EH (cell line): ENCODE results near the gene GLG1.

Experiments
- DNase-seq: peaks from one replicate; pipeline ENCODE4 v3.0.0-alpha.2; 2015; ENCODE audit warnings: low read depth

Gene GLG1

DNA sequence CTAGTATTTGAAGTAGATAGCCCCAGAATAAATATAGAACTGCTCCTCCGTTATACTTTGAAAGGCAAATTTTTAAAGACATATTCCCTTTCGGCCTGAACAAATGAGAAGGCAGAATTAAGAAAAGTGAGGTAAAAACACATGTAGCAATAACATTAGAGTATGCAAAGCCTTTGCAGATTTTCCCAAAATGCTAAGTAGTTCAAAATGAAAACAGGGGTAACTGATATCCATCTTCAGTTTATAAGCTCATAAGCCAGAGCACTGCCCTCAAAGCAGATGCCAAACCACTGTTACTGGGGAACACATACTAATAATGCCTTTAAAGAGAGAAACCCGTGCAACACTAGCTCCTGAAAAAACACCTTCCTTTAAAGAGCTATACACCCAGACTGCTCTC lies 134.4 kb downstream of the GLG1 start:
- DNase-seq: no peak

GRCh38 chr16:74472010-74472409 lies 134.9 kb downstream of the GLG1 start:
- DNase-seq: no peak

- no peak for DNase-seq
These were observed 136.9 kb downstream of the GLG1 start for GRCh38 chr16:74469946-74470478.

DNA sequence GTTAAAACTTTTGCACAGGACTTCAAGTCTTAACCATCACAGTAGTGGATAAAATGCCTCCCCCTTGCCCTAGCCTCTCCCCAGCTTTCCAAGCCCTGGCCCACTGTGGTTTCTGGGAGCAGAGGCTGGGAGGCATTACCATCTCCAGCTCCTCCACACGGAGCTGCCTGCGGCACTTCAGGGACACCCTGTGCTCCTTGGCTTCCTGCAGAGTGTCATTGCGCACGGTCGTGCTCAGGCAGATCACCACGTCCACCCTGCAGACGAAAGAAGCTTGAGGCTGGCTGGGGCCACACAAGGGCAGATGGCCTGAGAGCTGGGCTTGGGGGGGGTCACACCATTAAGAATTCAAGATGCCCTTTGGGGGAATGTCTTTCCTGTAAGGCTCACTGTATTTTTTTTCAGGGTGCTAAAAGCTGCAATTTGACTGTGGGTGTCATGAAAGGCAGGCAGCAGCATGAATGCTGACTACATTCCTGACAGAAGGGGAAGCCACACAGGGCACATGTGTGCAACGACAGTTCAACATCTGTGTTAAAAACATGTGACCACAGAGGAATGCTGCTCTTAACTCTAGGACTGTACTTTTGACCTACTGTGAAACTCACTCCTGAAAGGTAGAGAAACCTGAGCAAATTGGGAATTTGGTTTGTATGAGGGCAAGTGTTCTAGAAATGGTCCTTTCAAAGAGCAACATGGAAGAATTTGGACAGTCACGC lies 137.9 kb downstream of the GLG1 start:
- DNase-seq: no peak

- DNase-seq: no peak
These were observed 140.0 kb downstream of the GLG1 start for GRCh38 chr16:74466872-74467271.

GRCh38 chr16:74465851-74466685 lies 140.8 kb downstream of the GLG1 start:
- no peak for DNase-seq

DNA sequence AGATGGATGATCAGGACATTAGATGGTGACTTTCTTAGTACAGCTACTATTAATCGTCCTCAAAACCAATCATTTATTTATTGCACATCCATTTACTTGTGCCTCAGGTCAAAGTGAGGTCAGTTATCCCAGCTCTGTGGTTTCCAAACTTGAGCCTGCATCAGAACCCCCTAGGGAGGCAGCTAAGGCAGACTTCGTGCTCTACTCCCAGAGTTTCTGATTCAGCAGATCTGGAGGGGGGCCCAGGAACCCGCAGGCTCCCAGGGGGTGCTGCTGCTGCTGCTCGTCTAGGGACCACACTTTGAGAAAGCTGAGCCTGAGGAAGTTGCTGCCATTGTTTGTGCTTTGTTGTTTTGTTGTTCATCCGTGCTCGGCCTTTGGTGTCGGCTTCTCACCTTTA lies 141.6 kb downstream of the GLG1 start:
- DNase-seq: no peak

- no peak for DNase-seq
These were observed 143.0 kb downstream of the GLG1 start for GRCh38 chr16:74463888-74464287.

- no peak for DNase-seq
These were observed 144.6 kb downstream of the GLG1 start for GRCh38 chr16:74462361-74462760.

- DNase-seq: no peak
These were observed 145.1 kb downstream of the GLG1 start for GRCh38 chr16:74461826-74462225.

- no peak for DNase-seq
These were observed 146.4 kb downstream of the GLG1 start for GRCh38 chr16:74460542-74460941.

DNA sequence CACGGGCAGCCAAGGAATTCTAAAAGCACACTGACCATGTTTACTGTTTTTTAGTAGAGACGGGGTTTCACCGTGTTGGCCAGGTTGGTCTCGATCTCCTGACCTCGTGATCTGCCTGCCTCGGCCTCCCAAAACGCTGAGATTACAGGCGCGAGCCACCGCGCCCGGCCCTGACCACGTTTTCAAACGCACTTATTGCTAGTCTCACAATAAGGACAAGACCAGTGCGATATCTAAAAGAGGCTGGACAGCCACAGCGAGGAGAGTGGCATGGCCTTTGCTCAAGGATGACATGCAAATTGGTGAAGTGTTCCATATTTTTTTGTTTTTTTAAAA lies 150.7 kb downstream of the GLG1 start:
- DNase-seq: no peak

DNA sequence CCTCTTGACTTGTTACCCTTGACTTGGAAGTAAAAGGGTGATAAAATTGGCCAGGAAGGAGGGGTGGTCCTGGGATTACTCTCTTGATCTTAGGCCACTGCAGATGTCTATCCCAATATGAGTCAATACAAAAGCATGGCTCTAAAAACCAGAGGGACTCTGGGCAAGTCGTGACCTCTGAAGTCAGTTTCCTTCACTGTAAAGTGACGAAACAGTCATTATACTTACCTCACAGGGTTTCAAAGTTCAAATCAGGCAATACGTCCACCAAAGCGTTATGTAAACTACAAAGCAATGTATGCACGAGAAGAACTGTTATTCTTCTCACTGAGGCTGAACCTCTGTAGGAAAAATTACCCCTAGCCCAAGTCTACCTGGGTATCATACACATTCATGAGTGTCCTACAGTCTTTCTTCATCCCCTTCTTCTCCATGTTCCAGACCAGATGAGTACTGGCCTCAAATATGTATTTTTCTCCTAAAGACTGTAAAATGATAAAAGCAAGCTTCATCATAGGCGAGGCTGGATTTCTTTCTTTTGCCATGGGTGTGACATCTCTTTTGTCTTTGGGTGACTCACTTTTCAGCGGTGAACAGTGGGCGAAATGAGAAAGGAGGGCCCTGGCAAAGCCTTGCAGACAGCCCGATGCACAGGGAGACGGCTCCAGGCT lies 151.2 kb downstream of the GLG1 start:
- peak; percentile 50 for DNase-seq

GRCh38 chr16:74455213-74455612 lies 151.7 kb downstream of the GLG1 start:
- DNase-seq: no peak

DNA sequence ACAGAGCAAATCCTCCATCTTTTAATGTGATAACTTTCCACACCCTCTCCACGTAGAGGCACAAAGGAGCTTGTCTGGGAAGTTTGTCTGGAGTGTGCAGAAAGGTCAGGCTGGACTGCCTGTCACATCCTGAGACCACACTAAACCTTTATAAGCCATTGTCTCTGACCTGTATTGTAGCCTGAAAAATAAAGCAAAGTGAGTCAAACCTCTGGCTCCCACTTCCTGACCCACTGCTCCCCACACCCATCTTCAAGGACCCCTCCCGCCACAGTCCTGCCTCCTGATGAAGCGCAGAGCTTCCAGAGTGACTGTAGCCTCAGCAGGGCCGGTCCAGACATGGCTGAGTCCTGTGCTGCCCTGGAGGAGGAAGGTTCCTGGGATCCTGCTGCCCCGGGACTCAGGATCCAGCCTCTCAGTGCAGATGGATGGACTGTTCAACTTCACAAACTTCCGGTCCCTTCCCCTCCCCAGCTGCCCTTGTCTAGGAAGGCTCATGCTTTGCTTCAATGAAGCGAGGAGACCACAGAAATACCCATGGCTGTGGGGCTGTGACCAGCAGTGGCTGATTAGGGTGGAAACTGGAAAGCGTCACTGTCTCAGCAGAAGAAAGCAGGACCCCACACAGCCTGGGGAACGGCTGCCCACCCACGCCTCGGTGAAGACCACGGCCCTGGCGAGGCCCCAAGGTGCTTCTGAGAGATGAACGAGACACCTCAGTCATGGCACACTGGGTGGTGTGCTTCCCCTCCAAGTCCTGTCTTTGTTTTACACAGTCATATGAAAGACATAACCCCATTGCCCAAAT lies 154.8 kb downstream of the GLG1 start:
- DNase-seq: no peak

DNA sequence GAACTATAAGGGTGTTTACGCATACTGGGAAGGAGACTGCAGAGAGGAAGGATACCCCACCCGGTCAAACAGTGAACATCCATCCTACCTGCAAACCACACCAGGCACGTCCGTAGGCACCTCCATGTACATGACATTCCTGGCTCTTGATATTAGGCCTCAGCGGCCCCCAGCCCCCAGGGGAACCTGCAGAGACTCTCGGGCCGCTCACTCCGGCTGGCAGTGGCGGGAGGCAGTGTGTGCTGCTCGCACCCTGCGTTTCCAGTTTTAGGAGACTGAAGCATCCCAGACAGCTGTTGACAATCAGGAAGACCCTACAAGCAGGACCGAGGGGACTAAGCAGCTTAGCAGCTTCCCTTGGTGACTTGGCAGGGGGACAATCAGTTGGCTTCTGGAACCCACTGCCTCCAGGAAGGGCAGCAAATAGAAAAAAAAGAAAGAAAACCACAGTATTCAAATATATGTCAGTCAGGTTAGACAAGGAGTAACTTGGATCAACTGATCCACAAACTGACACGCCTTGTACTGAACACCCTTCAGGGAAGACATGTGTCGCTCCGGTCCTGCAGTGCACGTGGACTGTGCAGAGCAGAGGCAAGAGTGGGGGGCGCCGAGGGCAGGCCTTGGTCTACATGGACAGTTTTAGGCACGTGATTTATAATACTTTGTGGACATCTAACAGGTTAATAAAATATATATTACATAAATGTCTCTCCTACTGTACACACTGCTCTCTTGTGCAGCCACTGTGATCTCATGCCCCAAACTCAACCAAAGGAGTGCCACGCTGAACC lies 155.8 kb downstream of the GLG1 start:
- DNase-seq: no peak

- peak; percentile 21 for DNase-seq
These were observed 156.7 kb downstream of the GLG1 start for GRCh38 chr16:74450236-74450635.

DNA sequence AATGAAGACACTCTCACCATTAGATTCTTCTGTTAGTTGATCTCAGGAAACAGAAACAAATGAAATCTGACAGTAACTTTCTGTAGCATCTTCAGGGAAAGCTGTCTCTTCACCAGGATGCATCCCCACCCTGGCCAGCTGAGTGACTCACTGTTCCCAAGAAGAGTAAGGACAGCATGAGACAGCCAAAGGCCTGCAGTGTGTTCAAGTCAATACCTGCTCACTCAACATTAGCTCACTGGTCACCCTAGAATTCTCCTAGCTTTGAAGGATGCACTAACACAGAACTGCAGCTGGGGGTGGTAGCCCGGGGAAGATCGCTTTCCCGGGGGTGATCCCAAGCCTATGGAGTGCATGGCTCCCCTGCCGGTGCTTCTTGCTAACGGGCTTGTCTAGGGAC lies 157.4 kb downstream of the GLG1 start:
- no peak for DNase-seq

GRCh38 chr16:74448990-74449389 lies 157.9 kb downstream of the GLG1 start:
- peak; percentile 98 for DNase-seq

GRCh38 chr16:74447578-74447977 lies 159.3 kb downstream of the GLG1 start:
- DNase-seq: no peak

DNA sequence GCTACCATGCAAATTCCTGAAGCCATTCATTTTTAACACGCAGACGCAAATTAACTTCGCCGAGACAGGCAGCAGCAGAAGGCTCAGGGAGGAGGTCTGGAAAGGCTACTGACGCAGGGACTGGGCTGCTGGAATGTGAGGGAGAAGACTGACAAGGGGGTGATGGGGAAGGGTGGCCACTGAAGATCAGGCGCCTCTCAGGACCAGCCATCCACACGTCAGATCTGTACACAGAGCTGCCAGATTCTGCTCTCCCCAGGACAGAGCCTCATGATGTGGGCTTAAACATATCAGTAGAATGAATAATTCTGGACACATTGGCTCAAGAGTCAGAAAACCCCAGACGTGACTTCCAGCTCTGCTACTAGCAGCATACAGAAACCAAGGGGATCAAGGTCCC lies 160.0 kb downstream of the GLG1 start:
- no peak for DNase-seq
